CD4-positive, CD25-positive, alpha-beta regulatory T cell (primary cell): Measurements from ENCODE around the gene CIB4. TPM values are rescaled to one million over a fixed set of nuclear protein-coding genes. Genes with fewer than 3 reads are reported as not detected.

ENCODE experiments used
- ATAC-seq, 2 donors: fragments of 150-1000 bp; cut with Tn5 transposase; one replicate each; pipeline ENCODE4 v1.10.0; 2021; ENCODE audit warnings: low read depth in 2 of 2, moderate number of reproducible peaks in 2 of 2, moderate library complexity in 1 of 2
- DNase-seq, 3 donors: peaks; one replicate each; pipeline versions ENCODE4 v3.0.0 to v3.0.0-alpha.2; 2012 to 2022; ENCODE audit warnings: mixed read lengths in 1 of 3
- H3K27ac ChIP-seq: one replicate; pipeline ENCODE4 v1.7.0; 2013; ENCODE audit warnings: mild to moderate bottlenecking, low read length; ENCODE audit not compliant: insufficient read depth, poor library complexity, severe bottlenecking
- H3K27me3 ChIP-seq: one replicate; pipeline ENCODE4 v1.7.0; 2013; ENCODE audit warnings: low read length; ENCODE audit not compliant: control insufficient read depth, insufficient read depth
- H3K36me3 ChIP-seq: one replicate; pipeline ENCODE4 v1.7.0; 2013; ENCODE audit warnings: mild to moderate bottlenecking, low read length, moderate library complexity; ENCODE audit not compliant: control insufficient read depth, insufficient read depth
- H3K4me1 ChIP-seq: 2 replicates; pipeline ENCODE4 v1.7.0; 2013; ENCODE audit warnings: mild to moderate bottlenecking, low read length; ENCODE audit not compliant: insufficient read depth, control insufficient read depth, poor library complexity, severe bottlenecking
- H3K4me3 ChIP-seq: one replicate; pipeline ENCODE4 v1.7.0; 2013; ENCODE audit warnings: low read depth, mild to moderate bottlenecking, low read length, moderate library complexity
- H3K9me3 ChIP-seq, 2 experiments: 1 replicate in 1 of 2; 2 replicates in 1 of 2; pipeline ENCODE4 v1.7.0; 2013; ENCODE audit warnings: low read length in 2 of 2, mild to moderate bottlenecking in 1 of 2, moderate library complexity in 1 of 2; ENCODE audit not compliant: control insufficient read depth in 2 of 2
- H3K27ac Mint-ChIP-seq, 3 donors: one replicate each; pipeline ENCODE4 v1.8.0; 2020 to 2022; ENCODE audit warnings: mild to moderate bottlenecking in 3 of 3, mixed read lengths in 3 of 3, moderate library complexity in 2 of 3
- H3K27me3 Mint-ChIP-seq: one replicate; pipeline ENCODE4 v1.8.0; 2022; ENCODE audit warnings: mild to moderate bottlenecking, mixed read lengths
- H3K36me3 Mint-ChIP-seq: one replicate; pipeline ENCODE4 v1.8.0; 2020; ENCODE audit warnings: mixed read lengths
- H3K4me1 Mint-ChIP-seq, 4 donors: one replicate each; pipeline ENCODE4 v1.8.0; 2020 to 2022; ENCODE audit warnings: mixed read lengths in 4 of 4, mild to moderate bottlenecking in 1 of 4
- H3K4me3 Mint-ChIP-seq, 4 donors: one replicate each; pipeline ENCODE4 v1.8.0; 2020 to 2022; ENCODE audit warnings: mild to moderate bottlenecking in 4 of 4, mixed read lengths in 4 of 4, moderate library complexity in 3 of 4
- H3K9me3 Mint-ChIP-seq, 7 donors: one replicate each; pipeline ENCODE4 v1.8.0; 2020 to 2022; ENCODE audit warnings: mixed read lengths in 7 of 7, mild to moderate bottlenecking in 3 of 7, moderate library complexity in 2 of 7
- polyA plus RNA-seq, 4 donors: library from polyadenylated mRNA; unstranded; fragments of 300-500 nt; fragmentation: Illumina TruSeq; gene quantifications; one replicate each; pipeline ENCODE4 v1.2.3, GENCODE V29; 2021
- total RNA-seq: library from RNA; stranded (reverse); gene quantifications from one replicate; pipeline ENCODE4 v1.2.3, GENCODE V29; 2022

The CIB4 gene
- total and polyA plus RNA-seq, 5 donors from 2014 or later: not detected

DNA sequence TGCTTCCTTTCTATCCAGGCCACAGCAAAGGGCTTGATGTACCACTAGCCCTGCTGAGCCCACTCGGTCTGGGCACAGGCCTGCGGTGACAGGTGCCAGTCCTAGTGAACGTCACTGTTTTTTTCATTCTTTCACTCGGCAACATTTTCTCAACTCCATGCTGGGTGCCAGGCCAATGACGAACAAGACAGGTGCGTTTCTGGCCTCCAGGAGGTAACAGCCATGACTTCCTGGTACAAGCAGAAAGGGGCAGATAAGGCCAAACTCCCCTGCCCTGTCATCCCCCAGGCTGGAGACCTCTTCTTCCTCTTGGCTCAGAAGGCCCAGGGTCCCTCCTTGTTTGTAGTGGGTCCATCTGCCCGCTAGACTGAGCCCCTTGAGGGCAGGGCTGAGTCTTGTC, 107.5 kb downstream of the CIB4 start:
- Mint-ChIP-seq H3K4me1 (no peaks in the 10 kb centered on the region), H3K27ac (no peak overlapping the region), H3K4me3 (no peak overlapping the region), H3K36me3 (no peaks in the 10 kb centered on the region), H3K9me3 (peaks cover 0 to 2% (median 0%) of the 10 kb centered on the region in 7 donors), H3K27me3 (peaks cover 4% of the 10 kb centered on the region)
- DNase-seq (no peak), ATAC-seq (no peak)
- Histone ChIP-seq H3K4me3 (no peak overlapping the region), H3K4me1 (no peaks in the 10 kb centered on the region), H3K36me3 (no peaks in the 10 kb centered on the region), H3K27ac (no peak overlapping the region), H3K27me3 (no peaks in the 10 kb centered on the region), H3K9me3 (no peaks in the 10 kb centered on the region)

GRCh38 chr2:26532301-26533250, 108.6 kb downstream of the CIB4 start:
- Histone ChIP-seq H3K4me3 (no peak overlapping the region), H3K9me3 (no peaks in the 10 kb centered on the region), H3K36me3 (no peaks in the 10 kb centered on the region), H3K4me1 (no peaks in the 10 kb centered on the region), H3K27ac (no peak overlapping the region), H3K27me3 (no peaks in the 10 kb centered on the region)
- Mint-ChIP-seq H3K27me3 (peaks cover 4% of the 10 kb centered on the region), H3K36me3 (no peaks in the 10 kb centered on the region), H3K4me3 (no peak overlapping the region), H3K27ac (no peak overlapping the region), H3K4me1 (no peaks in the 10 kb centered on the region), H3K9me3 (peaks cover 0 to 2% (median 0%) of the 10 kb centered on the region in 7 donors)
- ATAC-seq (no peak), DNase-seq (no peak)

Other genes with a start within 250 kb of the CIB4 start
- not detected for gene DRC1, start 239.4 kb downstream of the CIB4 start, total RNA-seq
- not detected for gene DRC1, start 239.4 kb downstream of the CIB4 start, polyA plus RNA-seq
- 2.3 TPM for gene OTOF, start 163.2 kb downstream of the CIB4 start, total RNA-seq
- under 1 TPM; 0.43 to 0.59 (median 0.49) TPM for gene OTOF, start 163.2 kb downstream of the CIB4 start, polyA plus RNA-seq
- not detected for gene KCNK3, start 51.4 kb upstream of the CIB4 start, total RNA-seq
- not detected for gene KCNK3, start 51.4 kb upstream of the CIB4 start, polyA plus RNA-seq
- 21.2 TPM for gene SLC35F6, start 122.9 kb upstream of the CIB4 start, total RNA-seq
- 1 to 10 TPM; 5.7 to 7.9 (median 7.1) TPM for gene SLC35F6, start 122.9 kb upstream of the CIB4 start, polyA plus RNA-seq
- gene CENPA, start 144.7 kb upstream of the CIB4 start, total RNA-seq: 2.0 TPM
- 1 to 10 TPM in 3 of 4 donors, under 1 TPM in 1; 0.54 to 3.9 (median 2.5) TPM for gene CENPA, start 144.7 kb upstream of the CIB4 start, polyA plus RNA-seq
- gene DPYSL5, start 206.8 kb upstream of the CIB4 start, total RNA-seq: not detected
- not detected for gene DPYSL5, start 206.8 kb upstream of the CIB4 start, polyA plus RNA-seq